OCI-M2 (cell line): ENCODE data around the gene MT1H.
A peak's percentile ranks its signal among the peaks of the same experiment; 100 is the strongest.
"Not testable (repeated sequence)": the region's sequence is repeated elsewhere in the genome, so short reads cannot be mapped to it uniquely, and the experiment has no call there.

Experiments
- DNase-seq: peaks from one replicate; lab custom pipeline; 2025; ENCODE audit not compliant: unreplicated experiment; lab: John Stamatoyannopoulos, UW

Gene MT1H

DNA sequence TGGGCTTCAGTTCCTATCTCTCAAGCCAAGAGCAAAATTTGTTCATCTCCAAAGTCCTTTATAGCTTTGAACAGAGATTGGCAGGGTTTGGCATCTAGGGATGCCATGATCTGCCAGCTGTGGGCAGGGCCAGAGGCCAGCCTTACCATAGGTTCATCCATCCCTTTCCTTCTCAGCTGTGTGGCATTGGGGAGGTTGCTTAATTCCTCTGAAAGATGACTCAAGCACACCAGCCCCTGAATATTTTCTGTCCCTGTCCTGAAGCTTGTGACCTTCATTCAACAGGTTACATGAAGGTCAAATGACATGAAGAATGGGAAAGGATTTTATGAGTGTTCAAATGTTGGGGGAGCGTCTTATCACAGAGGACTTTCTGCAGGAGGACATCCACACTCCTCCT is 5.1 kb upstream of the MT1H start:
- DNase-seq, result no peak

DNA sequence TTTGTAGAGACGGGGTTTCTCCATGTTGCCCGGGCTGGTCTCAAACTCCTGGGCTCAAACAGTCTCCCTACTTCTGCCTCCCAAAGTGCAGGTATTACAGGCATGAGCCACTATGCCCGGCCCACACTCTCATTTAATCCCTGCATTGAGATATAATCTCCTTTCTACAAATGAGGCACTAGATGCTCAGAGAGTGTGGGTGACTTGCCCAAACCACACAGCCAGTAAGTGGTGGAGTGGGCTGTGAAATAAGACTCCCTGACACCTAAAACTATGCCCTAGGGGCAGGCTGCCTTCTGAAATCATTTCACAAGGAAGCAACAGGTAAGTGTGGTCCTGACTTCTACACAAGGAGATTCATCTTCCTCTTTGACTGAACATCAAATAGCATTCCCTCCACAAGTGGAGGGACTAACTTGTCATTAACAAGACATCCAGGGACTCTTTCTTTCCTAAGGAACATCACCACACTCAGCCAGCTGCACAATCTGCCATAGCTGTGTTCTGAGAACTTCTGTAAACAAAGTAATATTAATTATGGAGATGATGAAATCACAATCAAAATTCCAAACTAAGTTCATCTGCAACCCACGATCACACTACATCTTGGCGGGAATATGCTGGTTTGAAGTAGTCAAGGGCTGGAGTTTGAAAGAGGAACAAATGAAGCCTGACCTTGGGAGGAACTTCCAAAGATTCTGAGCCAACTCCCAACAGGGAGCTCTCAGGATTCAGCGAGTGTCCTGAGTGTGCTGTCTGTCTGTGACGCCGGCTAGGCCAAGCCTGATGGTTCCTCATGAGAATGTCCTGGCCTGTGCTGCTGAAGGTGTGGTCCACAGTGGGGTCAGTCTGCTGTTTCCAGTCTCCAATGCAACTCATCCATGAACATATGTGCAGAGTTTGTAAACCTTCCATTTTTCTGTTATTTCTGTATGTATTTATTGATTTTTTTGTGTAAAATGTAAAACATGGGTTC is 4.0 kb upstream of the MT1H start:
- DNase-seq, result not testable (repeated sequence)

DNA sequence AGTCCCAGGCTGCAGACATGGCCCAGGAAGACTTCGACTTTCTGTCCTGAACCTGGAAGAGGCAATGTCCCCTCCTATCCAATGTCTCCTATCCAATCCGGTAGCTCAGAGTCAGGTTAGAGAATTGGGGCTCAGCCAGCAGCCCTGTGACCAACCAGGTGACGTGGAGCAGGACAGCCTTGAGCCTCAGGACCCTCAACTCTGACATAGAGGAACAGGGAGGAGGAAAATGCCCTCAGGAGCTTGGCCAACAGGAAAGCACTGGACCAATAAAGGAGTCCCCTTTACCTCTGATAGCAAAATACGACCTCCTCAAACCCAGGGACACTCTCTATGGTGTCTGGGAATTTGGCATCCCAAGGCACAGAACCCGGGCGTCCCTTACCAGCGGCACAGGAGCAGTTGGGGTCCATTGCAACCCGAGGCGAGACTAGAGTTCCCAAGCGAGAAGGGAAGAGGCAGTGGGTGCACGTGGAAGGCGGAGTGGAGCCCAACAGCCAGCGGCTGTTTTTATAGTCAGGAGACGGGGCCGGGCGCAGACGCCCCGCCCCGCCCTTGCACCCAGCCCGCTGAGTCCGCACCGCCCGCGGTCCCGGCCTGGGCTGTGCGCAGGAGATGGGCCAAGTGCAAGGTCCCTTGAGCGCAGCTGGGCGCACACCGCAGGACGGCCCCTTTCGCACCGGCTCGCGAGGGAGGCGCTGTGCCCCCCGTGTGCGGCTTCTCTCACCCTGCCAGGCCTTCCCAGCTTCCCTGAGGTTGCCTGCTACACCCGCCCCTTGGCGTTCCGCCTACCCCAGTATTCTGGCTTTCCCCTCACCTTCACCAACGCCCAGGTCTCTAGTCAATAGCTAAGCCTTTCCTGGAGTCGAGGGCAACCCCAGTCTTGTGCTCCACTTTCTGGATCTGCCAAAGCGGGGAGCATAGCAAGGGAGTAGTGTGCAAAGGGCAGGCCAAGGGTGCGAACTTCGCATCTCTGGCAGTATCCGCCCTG is 1.7 kb upstream of the MT1H start, which contains the start of gene MT1G:
Gene MT1G (minus strand): TSS at position 485 of the 991 bp plus-strand sequence. CDS start 72 bp downstream, at position 413.
- DNase-seq, result no peak

DNA sequence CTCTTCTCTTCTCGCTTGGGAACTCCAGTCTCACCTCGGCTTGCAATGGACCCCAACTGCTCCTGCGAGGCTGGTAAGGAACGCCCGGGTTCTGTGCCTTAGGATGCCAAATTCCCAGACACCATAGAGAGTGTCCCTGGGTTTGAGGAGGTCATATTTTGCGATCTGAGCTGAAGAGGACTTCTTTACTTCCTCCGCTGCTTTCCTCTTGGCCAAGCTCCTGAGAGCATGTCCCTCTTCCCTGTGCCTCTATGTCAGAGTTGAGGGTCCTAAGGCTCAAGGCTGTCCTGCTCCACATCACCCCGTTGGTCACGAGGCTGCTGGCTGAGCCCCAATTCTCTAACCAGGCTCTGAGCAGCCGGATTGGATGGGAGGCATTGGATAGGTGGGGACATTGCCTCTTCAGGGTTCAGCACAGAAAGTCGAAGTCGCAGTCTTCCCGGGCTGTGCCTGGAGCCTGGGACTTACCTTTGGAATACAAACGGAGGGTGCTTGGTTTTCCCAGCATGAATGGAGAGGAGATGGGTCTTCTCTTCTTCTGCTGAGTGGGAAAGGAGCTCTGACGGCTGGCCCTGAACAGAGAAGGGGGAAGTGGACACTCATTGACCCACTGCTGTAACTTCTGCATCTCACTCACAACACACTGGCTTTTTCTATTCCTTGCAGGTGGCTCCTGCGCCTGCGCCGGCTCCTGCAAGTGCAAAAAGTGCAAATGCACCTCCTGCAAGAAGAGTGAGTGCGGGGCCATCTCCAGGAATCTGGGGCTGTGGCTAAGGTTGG is 416 bp downstream of the MT1H start:
- DNase-seq, result no peak

DNA sequence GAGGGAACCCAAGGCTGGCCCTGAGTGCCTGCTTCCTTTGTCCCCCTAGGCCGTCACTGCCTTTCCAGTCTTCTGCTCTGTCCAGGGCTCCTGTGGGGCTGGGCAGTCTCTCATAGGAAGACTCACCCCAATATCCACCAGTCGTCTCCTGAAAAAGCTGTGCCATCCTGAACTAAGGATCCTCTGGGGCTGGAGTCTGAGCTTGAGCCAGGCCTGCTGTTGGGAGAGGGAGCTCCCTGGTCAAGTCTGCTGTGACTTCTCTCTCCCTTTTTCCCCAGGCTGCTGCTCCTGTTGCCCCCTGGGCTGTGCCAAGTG is 963 bp downstream of the MT1H start:
- no peak for DNase-seq

DNA sequence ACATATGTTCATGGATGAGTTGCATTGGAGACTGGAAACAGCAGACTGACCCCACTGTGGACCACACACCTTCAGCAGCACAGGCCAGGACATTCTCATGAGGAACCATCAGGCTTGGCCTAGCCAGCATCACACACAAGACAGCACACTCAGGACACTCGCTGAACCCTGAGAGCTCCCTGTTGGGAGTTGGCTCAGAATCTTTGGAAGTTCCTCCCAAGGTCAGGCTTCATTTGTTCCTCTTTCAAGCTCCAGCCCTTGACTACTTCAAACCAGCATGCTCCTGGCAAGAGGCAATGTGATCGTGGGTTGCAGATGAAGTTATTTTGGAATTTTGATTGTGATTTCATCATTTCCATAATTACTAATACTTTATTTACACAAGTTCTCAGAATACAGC is 2.1 kb downstream of the MT1H start:
- not testable (repeated sequence) for DNase-seq

DNA sequence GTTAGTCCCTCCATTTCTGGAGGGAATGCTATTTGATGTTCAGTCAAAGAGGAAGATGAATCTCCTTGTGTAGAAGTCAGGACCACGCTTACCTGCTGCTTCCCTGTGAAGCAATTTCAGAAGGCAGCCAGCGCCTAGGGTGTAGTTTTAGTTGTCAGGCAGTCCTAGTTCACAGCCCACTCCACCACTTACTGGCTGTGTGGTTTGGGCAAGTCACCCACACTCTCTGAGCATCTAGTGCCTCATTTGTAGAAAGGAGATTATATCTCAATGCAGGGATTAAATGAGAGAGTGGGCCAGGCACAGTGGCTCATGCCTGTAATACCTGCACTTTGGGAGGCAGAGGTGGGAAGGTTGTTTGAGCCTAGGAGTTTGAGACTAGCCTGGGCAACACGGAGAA is 2.6 kb downstream of the MT1H start:
- not testable (repeated sequence) for DNase-seq

DNA sequence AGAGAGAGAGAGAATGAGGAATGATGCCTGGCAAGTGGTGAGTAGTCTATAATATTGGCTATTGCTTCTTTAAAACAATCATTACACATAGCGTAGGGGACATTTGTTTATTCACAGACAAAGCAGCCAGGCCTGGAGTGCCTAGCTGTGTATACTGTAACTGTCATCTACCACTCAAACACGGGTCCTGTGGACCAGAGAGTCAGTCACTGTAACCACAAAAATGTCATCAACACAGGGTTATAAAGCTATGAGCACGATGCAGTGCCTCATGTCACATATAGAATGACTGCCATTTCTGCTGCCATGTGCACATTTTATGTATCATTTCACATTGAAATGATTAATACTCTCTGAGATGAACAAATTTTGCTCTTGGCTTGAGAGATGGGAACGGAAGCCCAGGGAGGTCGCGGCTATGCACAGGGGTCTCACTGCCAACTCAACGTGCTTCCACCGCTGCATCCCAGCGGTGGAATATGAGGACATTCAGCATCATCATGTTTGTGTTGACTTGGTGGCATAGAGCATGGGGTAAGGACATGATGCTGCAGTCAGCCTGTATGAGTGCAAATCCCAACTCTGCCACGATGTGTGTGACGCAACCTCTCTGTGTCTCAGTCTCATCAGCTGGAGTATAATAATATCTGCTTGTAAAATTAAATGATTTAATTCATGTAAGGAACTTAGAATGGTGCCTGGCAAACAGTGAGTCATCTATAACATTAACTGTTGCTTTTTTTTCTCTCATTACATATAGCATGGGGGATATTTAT is 3.3 kb downstream of the MT1H start:
- no peak for DNase-seq

DNA sequence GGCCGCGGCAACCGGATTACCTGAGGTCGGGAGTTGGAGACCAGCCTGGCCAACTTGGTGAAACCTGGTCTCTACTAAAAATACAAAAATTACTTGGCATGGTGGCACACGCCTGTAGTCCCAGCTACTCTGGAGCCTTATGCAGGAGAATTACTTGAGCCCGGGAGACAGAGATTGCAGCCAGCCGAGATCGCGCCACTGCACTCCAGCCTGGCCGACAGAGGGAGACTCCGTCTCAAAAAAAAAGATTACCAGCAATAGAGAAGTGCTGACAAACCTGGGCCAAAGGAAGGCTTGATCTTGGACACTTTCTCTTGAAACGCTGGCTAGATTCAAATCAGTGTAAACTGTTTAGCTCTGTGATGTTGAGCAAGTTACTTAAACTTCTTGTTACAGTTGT is 4.3 kb downstream of the MT1H start:
- no peak for DNase-seq

DNA sequence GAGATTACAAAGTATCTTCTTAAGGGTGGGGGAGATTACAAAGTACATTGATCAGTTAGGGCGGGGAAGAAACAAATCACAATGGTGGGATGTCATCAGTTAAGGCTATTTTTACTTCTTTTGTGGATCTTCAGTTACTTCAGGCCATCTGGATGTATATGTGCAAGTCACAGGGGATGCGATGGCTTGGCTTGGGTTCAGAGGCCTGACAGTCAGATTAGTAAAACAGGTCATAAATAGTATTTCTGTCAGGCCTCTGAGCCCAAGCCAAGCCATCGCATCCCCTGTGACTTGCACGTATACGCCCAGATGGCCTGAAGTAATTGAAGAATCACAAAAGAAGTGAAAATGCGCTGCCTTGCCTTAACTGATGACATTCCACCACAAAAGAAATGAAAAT is 5.0 kb downstream of the MT1H start:
- DNase-seq, result not testable (repeated sequence)

DNA sequence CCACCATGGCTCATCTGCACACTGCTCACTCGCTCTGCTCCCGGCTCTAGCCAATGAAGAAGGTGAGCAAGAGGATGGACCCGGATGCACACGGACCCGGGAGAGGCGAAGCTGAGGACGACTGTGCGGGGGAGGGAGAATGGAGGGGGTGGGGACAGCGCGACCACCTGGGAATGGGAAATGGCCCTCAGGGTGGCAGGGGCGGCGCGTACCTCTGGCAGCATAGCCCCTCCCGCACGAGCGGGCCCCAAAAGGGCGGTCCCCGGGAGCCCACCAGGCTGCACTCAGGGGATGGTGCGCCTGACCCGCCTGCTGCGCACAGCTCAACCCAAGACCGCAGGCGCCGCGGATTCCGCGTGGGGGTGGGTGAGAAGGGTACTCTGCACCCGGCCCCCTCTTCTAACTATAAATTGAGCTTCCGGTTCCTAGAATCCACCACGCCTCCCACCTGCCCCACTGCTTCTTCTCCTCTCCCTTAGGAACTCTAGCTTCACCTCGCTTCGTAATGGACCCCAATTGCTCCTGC is 6.1 kb downstream of the MT1H start:
- no peak for DNase-seq

DNA sequence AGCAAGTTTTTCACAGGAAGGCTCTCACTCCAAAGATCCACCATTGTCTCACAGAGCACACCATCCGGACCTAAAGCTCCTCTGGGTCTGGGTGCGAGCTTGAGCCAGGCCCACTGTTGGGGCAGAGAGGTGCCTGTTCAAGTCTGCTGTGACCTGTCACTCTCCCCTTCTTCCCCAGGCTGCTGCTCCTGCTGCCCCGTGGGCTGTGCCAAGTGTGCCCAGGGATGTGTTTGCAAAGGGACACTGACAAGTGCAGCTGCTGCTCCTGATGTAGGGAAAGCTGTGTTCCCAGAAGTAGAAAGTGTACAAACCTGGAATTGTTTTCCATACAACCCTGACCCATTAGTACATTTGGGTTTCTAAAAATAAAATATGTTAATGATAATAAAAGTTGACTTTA is 7.9 kb downstream of the MT1H start:
- DNase-seq, result no peak

DNA sequence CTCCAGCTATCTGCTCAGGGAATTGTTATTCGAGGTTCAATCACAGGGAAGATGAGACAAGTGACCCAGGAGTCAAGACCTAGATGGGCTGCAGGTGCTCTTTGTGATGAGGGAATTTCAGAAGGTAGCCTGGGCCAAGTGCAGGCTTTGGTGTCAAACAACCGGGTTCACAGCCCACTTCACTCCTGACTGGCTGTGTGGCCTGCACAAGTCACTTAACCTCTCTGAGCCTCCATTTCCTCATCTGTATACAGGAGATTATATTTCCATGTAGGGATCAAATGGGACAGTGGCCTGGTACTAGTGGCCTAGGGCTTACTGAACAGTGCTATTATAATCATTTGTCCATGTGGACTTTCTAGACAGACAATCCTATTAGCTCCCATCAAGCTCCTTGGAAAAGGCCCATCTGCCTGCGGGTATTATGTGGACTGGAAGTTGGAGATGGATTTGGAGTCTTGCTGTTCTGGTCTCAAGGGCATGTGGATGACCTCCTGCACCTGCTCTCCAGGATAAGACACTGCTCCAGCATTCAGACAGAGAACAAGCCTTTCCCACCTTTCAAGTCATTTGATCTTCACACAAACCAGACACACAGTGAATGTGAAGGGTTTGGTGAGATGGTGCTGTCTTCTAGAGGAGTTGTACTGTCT is 9.6 kb downstream of the MT1H start:
- no peak for DNase-seq

DNA sequence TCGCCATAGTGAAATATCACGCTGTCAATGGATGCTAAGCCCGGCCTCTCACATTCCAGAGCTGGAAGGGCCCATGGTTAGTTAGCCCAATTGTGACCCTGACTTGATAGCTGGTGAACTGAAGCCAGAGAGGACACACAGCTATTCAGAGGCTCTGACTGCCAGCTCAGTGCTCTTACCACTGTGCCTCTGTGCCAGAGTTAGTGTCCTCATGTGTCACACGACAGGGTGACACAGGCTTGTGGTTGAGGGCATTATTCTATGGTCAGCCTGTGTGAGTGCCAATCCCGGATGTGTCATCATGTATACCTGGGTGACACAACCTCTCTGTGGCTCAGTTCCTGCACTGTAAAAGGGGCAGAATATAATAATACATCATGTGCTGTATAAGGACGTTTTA is 10.2 kb downstream of the MT1H start:
- DNase-seq, result no peak

DNA sequence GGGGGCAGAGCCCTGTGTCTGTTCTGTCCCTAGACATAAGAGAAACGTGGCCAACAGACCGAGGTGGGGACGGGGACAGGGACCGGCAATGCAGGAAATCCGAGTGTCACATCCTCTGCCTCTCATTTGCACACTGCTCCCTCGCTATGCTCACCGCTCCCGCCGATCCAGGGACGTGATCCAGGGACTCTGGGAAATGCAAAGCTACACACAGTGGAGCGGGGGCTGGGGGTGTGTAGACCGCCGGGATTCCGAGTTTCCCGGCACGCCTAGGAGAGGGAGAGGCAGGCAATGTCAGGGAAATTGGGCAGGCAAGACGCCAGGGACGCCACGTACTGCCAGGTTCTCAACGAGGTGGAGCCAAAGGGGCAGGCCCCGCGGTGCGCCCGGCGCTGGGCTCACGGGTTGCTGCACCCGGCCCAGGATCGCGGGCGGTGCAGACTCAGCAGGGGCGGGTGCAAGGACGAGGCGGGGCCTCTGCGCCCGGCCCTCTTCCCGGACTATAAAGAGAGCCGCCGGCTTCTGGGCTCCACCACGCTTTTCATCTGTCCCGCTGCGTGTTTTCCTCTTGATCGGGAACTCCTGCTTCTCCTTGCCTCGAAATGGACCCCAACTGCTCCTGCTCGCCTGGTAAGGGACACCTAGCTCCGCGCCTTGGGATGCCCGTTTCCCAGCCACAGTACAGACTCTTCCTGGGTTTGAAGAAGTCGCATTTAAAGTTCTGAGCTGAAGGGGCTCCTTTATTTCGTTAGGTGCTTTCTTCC is 12.5 kb downstream of the MT1H start, which contains the start of gene MT1X:
Gene MT1X (plus strand): TSS at position 532 of the 764 bp plus-strand sequence. CDS start 71 bp downstream, at position 603.
- peak; percentile 25 for DNase-seq

DNA sequence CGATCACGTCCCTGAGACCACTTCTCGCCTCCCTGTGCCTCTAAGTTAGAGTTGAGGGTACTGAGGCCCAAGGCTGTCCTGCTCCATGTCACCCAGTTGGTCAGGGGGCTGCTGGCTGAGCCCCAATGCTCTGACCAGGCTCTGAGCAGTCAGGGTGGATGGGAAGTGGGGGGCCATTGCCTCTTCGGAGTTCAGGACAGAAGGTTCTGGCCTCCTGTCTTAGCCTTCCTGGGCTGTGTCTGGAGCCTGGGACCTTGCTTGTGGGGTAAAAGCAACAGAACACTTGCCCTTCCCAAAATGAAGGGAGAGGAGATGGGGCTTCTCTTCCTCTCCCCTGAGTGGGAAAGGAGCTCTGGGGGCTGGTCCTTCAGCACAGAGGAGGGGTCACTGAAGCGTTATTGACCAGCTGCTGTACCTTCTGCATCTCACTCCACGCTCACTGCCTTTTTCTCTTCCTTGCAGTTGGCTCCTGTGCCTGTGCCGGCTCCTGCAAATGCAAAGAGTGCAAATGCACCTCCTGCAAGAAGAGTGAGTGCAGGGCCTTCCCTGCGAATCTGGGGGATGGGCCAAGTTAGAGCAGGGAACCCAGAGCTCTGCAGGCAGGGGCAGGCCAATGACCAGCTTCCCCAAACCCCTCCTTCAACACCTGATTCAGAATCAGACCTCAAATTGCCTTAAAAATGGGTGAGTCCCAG is 13.2 kb downstream of the MT1H start:
- no peak for DNase-seq

DNA sequence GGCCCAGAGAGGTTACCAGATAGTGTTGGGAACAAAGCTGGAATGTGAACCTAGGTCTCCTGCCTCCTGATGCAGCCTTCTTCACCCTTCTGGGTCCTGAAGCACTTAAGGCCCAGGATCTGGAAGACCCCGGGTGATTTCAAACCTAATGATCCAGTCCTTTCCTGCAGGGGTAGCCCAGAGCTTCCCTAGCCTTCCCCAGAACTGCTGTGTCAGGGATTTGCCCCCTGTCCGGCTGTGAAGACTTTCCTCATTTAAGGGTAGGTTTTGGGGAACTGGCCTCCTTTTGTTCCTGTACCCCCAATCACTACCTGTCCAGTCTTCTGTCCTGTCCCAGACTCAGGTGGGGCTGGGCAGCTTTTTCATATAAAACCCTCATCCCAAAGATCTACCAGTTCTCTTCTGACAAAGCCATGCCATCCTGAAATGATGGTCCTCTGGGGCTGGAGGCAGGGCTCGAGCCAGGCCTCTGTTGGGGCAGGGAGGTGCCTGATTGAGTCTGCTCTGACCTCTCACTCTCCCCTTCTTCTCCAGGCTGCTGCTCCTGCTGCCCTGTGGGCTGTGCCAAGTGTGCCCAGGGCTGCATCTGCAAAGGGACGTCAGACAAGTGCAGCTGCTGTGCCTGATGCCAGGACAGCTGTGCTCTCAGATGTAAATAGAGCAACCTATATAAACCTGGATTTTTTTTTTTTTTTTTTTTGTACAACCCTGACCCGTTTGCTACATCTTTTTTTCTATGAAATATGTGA is 14.0 kb downstream of the MT1H start:
- DNase-seq, result no peak
